MM.1S (cell line): ENCODE measurements around the gene PMEPA1.

Experiments
- CTCF ChIP-seq: fragments of 300-600 bp; sonication (generic); IDR thresholded peaks from 2 replicates; pipeline ENCODE4 v1.5.1; 2016; ENCODE audit warnings: antibody characterized with exemption, low read length, mixed read lengths
- EZH2phosphoT487 ChIP-seq: fragments of 300-600 bp; sonication (generic); IDR thresholded peaks from 2 replicates; pipeline ENCODE4 v1.6.1; 2018; ENCODE audit warnings: antibody characterized with exemption, low read length

- TF ChIP-seq CTCF (no peak), EZH2phosphoT487 (no peak)
Measured at GRCh38 chr20:57675773-57676172, 34.0 kb downstream of the PMEPA1 start.
